NT2/D1 (cell line): ENCODE data around the gene TNFSF15.

Experiments
- SUZ12 ChIP-seq: IDR thresholded peaks from 2 replicates; pipeline ENCODE4 v1.6.1; 2011; ENCODE audit not compliant: insufficient read length, insufficient read depth; ENCODE audit errors: extremely low read depth
- YY1 ChIP-seq: IDR thresholded peaks from 2 replicates; pipeline ENCODE4 v1.6.1; 2011; ENCODE audit not compliant: insufficient read length, insufficient read depth
- ZNF274 ChIP-seq: IDR thresholded peaks from 2 replicates; pipeline ENCODE4 v1.6.1; 2011; ENCODE audit warnings: mild to moderate bottlenecking, low read depth, low read length

DNA sequence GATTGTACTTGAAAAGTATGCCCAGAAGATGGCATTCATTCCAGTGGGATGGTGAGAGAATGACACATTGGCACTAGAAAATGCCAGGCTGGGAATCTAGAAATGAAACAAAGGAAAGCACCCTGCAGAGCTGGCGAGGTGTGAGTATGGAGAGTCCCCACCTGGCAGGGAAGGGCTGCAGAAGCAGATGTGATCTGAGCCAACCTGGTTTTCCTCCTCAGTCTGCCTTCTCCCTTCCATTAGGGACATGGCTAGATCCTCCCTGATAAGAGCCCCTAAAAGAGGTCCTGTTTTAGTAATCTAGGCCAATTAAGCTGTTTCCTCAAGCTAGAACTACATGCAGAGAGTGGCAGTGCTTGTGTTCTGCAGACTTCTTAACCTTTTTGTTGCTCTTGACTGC is 24.7 kb upstream of the TNFSF15 start:
- TF ChIP-seq YY1 (no peak), SUZ12 (no peak), ZNF274 (no peak)
